IMR-90 (cell line): ENCODE data around the gene PYY. TPM values are rescaled to one million over a fixed set of nuclear protein-coding genes. Genes with fewer than 3 reads are reported as not detected.
A peak's percentile ranks its signal among the peaks of the same experiment; 100 is the strongest.

Experiments used
- ATAC-seq: fragments of 200-7000 bp; cut with Tn5 transposase; 2 replicates; pipeline ENCODE4 v1.9.1; 2020; ENCODE audit warnings: low read depth, mild to moderate bottlenecking, moderate library complexity
- BruUV-seq: library from RNA; stranded (reverse); fragments of 400-500 nt; replicated peaks from 2 replicates; lab custom pipeline; 2021; lab: Mats Ljungman, UMichigan
- CTCF ChIA-PET: fragments of 300-600 bp; formaldehyde crosslinking; extraction: SDS; loops from one replicate; lab custom pipeline; 2021; ENCODE audit warnings: antibody characterized with exemption; lab: Yijun Ruan, JAX
- POLR2A ChIA-PET: fragments of 300-600 bp; sonication (Branson Sonifier 250); formaldehyde crosslinking; loops from one replicate; lab custom pipeline; 2022; ENCODE audit warnings: antibody characterized with exemption; ENCODE audit not compliant: unreplicated experiment; lab: Charles Lee
- DNase-seq: peaks from one replicate; pipeline ENCODE4 v3.0.0; 2013
- H2AFZ ChIP-seq: replicated peaks from 2 replicates; pipeline ENCODE3; 2013; ENCODE audit warnings: low read length, mild to moderate bottlenecking; ENCODE audit not compliant: poor library complexity
- H2AK5ac ChIP-seq: 2 replicates; pipeline ENCODE4 v1.6.1; 2013; ENCODE audit warnings: low read depth, low read length, inconsistent platforms
- H2AK9ac ChIP-seq: replicated peaks from 2 replicates; pipeline ENCODE3; 2013; ENCODE audit warnings: mild to moderate bottlenecking, low read depth, low read length, moderate library complexity; ENCODE audit not compliant: poor library complexity
- H2BK120ac ChIP-seq: 2 replicates; pipeline ENCODE4 v1.6.1; 2013; ENCODE audit warnings: low read depth, low read length, inconsistent platforms
- H2BK15ac ChIP-seq: 3 replicates; pipeline ENCODE4 v1.6.1; 2013; ENCODE audit warnings: low read depth, low read length, inconsistent platforms
- H2BK20ac ChIP-seq: 2 replicates; pipeline ENCODE4 v1.6.1; 2013; ENCODE audit warnings: low read depth, mild to moderate bottlenecking, inconsistent platforms, low read length, moderate library complexity
- H2BK5ac ChIP-seq: 2 replicates; pipeline ENCODE4 v1.6.1; 2013; ENCODE audit warnings: mild to moderate bottlenecking, low read depth, low read length, inconsistent platforms; ENCODE audit not compliant: poor library complexity, severe bottlenecking
- H3K14ac ChIP-seq: replicated peaks from 2 replicates; pipeline ENCODE4 v1.6.1; 2013; ENCODE audit warnings: low read depth, low read length, inconsistent platforms
- H3K18ac ChIP-seq: 2 replicates; pipeline ENCODE4 v1.6.1; 2013; ENCODE audit warnings: low read depth, low read length, control low read depth
- H3K23ac ChIP-seq: 2 replicates; pipeline ENCODE4 v1.6.1; 2013; ENCODE audit warnings: low read depth, low read length, inconsistent platforms
- H3K27ac ChIP-seq: 2 replicates; pipeline ENCODE4 v1.5.1; 2013; ENCODE audit warnings: mild to moderate bottlenecking, control low read depth, low read length; ENCODE audit not compliant: insufficient read depth
- H3K27me3 ChIP-seq: 2 replicates; pipeline ENCODE4 v1.6.1; 2013; ENCODE audit warnings: low read length; ENCODE audit not compliant: control insufficient read depth, insufficient read depth
- H3K36me3 ChIP-seq: 2 replicates; pipeline ENCODE4 v1.6.1; 2013; ENCODE audit warnings: low read length, mixed read lengths; ENCODE audit not compliant: control insufficient read depth, insufficient read depth
- H3K4ac ChIP-seq: 2 replicates; pipeline ENCODE4 v1.6.1; 2013; ENCODE audit warnings: low read depth, low read length, inconsistent platforms
- H3K4me1 ChIP-seq: 2 replicates; pipeline ENCODE4 v1.6.1; 2013; ENCODE audit warnings: low read length, mixed read lengths; ENCODE audit not compliant: control insufficient read depth, insufficient read depth
- H3K4me2 ChIP-seq: 2 replicates; pipeline ENCODE4 v1.6.1; 2013; ENCODE audit warnings: low read depth, mild to moderate bottlenecking, control low read depth, low read length, moderate library complexity
- H3K4me3 ChIP-seq: 2 replicates; pipeline ENCODE4 v1.5.1; 2013; ENCODE audit warnings: low read depth, mild to moderate bottlenecking, control low read depth, low read length, moderate library complexity; ENCODE audit not compliant: insufficient read depth
- H3K56ac ChIP-seq: 2 replicates; pipeline ENCODE4 v1.6.1; 2013; ENCODE audit warnings: low read length, inconsistent platforms; ENCODE audit not compliant: insufficient read depth; ENCODE audit errors: extremely low read depth
- H3K79me1 ChIP-seq, 2 experiments: 2 replicates each; pipeline ENCODE4 v1.6.1; 2013; ENCODE audit warnings: low read length in 2 of 2, inconsistent platforms in 1 of 2, low read depth in 1 of 2
- H3K9ac ChIP-seq: 2 replicates; pipeline ENCODE4 v1.6.1; 2013; ENCODE audit warnings: low read depth, low read length, control low read depth
- H3K9me1 ChIP-seq: 2 replicates; pipeline ENCODE4 v1.6.1; 2013; ENCODE audit warnings: low read length, inconsistent platforms; ENCODE audit not compliant: insufficient read depth
- H3K9me3 ChIP-seq: 2 replicates; pipeline ENCODE4 v1.6.1; 2013; ENCODE audit warnings: low read length; ENCODE audit not compliant: control insufficient read depth, insufficient read depth
- H4K20me1 ChIP-seq: 2 replicates; pipeline ENCODE4 v1.6.1; 2013; ENCODE audit warnings: low read length, inconsistent platforms; ENCODE audit not compliant: insufficient read depth
- H4K5ac ChIP-seq: 2 replicates; pipeline ENCODE4 v1.6.1; 2013; ENCODE audit warnings: mild to moderate bottlenecking, low read depth, low read length, control low read depth
- H4K8ac ChIP-seq, 2 experiments: 2 replicates each; pipeline ENCODE4 v1.6.1; 2013; ENCODE audit warnings: low read depth in 2 of 2, low read length in 2 of 2, control low read depth in 1 of 2, inconsistent platforms in 1 of 2
- H4K91ac ChIP-seq: 2 replicates; pipeline ENCODE4 v1.6.1; 2013; ENCODE audit warnings: low read depth, low read length, inconsistent platforms; ENCODE audit not compliant: insufficient read depth
- BHLHE40 ChIP-seq: fragments of 150-350 bp; IDR thresholded peaks from 2 replicates; pipeline ENCODE4 v1.6.1; 2016; ENCODE audit warnings: mild to moderate bottlenecking, low read depth, low read length
- CEBPB ChIP-seq: IDR thresholded peaks from 2 replicates; pipeline ENCODE4 v1.6.1; 2012; ENCODE audit warnings: low read depth, low read length, improper control_type of control experiment
- CHD1 ChIP-seq: IDR thresholded peaks from 2 replicates; pipeline ENCODE4 v1.6.1; 2012; ENCODE audit warnings: low read depth, low read length, improper control_type of control experiment
- CTCF ChIP-seq: conservative IDR thresholded peaks from 2 replicates; pipeline ENCODE4 v1.5.1; 2012; ENCODE audit warnings: mild to moderate bottlenecking, low read depth, low read length, improper control_type of control experiment
- ELK1 ChIP-seq: fragments of 150-350 bp; IDR thresholded peaks from 2 replicates; pipeline ENCODE4 v1.6.1; 2016; ENCODE audit warnings: low read depth, mild to moderate bottlenecking, low read length, moderate library complexity, borderline replicate concordance
- FOS ChIP-seq: fragments of 150-350 bp; IDR thresholded peaks from 2 replicates; pipeline ENCODE4 v1.6.1; 2016; ENCODE audit warnings: low read depth, low read length
- MAFK ChIP-seq: IDR thresholded peaks from 2 replicates; pipeline ENCODE4 v1.6.1; 2012; ENCODE audit warnings: low read depth, low read length, improper control_type of control experiment
- MAZ ChIP-seq: IDR thresholded peaks from 2 replicates; pipeline ENCODE4 v1.6.1; 2012; ENCODE audit warnings: low read depth, mild to moderate bottlenecking, low read length, improper control_type of control experiment, moderate library complexity, borderline replicate concordance
- MXI1 ChIP-seq: IDR thresholded peaks from 2 replicates; pipeline ENCODE4 v1.6.1; 2012; ENCODE audit warnings: low read depth, mild to moderate bottlenecking, low read length, moderate library complexity, borderline replicate concordance
- NFE2L2 ChIP-seq: fragments of 150-350 bp; IDR thresholded peaks from 2 replicates; pipeline ENCODE4 v1.6.1; 2016; ENCODE audit warnings: low read depth, mild to moderate bottlenecking, low read length
- POLR2A ChIP-seq: IDR thresholded peaks from 2 replicates; pipeline ENCODE4 v1.6.1; 2012; ENCODE audit warnings: mild to moderate bottlenecking, low read depth, low read length
- RAD21 ChIP-seq: IDR thresholded peaks from 2 replicates; pipeline ENCODE4 v1.6.1; 2012; ENCODE audit warnings: low read length, improper control_type of control experiment
- RCOR1 ChIP-seq: IDR thresholded peaks from 2 replicates; pipeline ENCODE4 v1.6.1; 2012; ENCODE audit warnings: mild to moderate bottlenecking, low read length, improper control_type of control experiment; ENCODE audit not compliant: insufficient replicate concordance
- RFX5 ChIP-seq: IDR thresholded peaks from 2 replicates; pipeline ENCODE4 v1.8.0; 2012; ENCODE audit warnings: low read depth, mild to moderate bottlenecking, low read length, moderate library complexity
- SMC3 ChIP-seq: fragments of 150-350 bp; IDR thresholded peaks from 2 replicates; pipeline ENCODE4 v1.6.1; 2016; ENCODE audit warnings: low read depth, mild to moderate bottlenecking, antibody characterized with exemption, low read length, moderate library complexity
- WGBS, 2 experiments: methylation state at CpG; one replicate each; pipeline versions ENCODE4 v1.1.5 to v1.1.7; 2013; ENCODE audit warnings: missing lambda C conversion rate in 2 of 2; ENCODE audit not compliant: insufficient read length in 1 of 2; ENCODE audit errors: extremely low coverage in 2 of 2; 5-methylcytosine and 5-hydroxymethylcytosine counted together
- dilution Hi-C: fragments of 300-500 bp; cut with HindIII; formaldehyde crosslinking; loops from one replicate; pipeline ENCODE4 v1.14.3; 2018; ENCODE audit warnings: low sequenced_read_pairs; ENCODE audit not compliant: unreplicated experiment
- in situ Hi-C: fragments of 300-500 bp; cut with MboI; formaldehyde crosslinking; loops from 3 replicates; pipeline ENCODE4 v1.14.3; 2019; ENCODE audit warnings: low sequenced_read_pairs, inconsistent platforms, mixed read lengths
- intact Hi-C: fragments of 100-400 bp; cut with micrococcal nuclease; formaldehyde crosslinking; loops from 2 replicates; pipeline ENCODE4 v1.10.0; 2022
- polyA plus RNA-seq, 3 experiments: library from polyadenylated mRNA; depleted of rRNA; stranded (reverse); fragments of >200 nt; gene quantifications; 2 replicates each; pipeline ENCODE4 v1.2.3, GENCODE V29; 2012; ENCODE audit warnings: low replicate concordance in 1 of 3
- total RNA-seq: library from RNA; depleted of rRNA; stranded (reverse); fragments of >200 nt; gene quantifications from 2 replicates; pipeline ENCODE4 v1.2.3, GENCODE V29; 2012
- TF ChIP-seq, protein P1 (sequence below): fragments of 150-350 bp; IDR thresholded peaks from 2 replicates; pipeline ENCODE4 v1.6.1; 2017; ENCODE audit warnings: mild to moderate bottlenecking, antibody characterized with exemption, low read length, low read depth

The PYY gene
- total and polyA plus RNA-seq, 2 of the 4 experiments (the other 2 are of a cell fraction) = not detected

- in situ Hi-C loops = no loop called here
- H3K4me1 ChIP-seq = no peaks in the 10 kb centered on the region
- H4K20me1 ChIP-seq = no peaks in the 10 kb centered on the region
- no peak overlapping the region for H3K4me3 ChIP-seq
- H2AFZ ChIP-seq = no peak overlapping the region
- no peak overlapping the region for H4K8ac ChIP-seq
- no peak overlapping the region for H4K5ac ChIP-seq
- H3K9me1 ChIP-seq = peaks cover 3% of the 10 kb centered on the region; the same call in 1 of the 2 replicates
- WGBS, 2 experiments = 30% methylated on average over 2 of the region's 10 CpGs; no CpG with 5 or more reads in 1 of the 2 experiments
- H3K27me3 ChIP-seq = peaks cover 70% of the 10 kb centered on the region
- ChIA-PET POLR2A (no interaction called here), CTCF (interaction anchor here (1.6 kb wide), 1 partner anchor 23 kb away, joined by 4 read pairs; no protein-coding TSS in a partner anchor)
- no peak overlapping the region for H3K4me2 ChIP-seq
- no peak overlapping the region for H2BK5ac ChIP-seq
- no peak for ATAC-seq
- peak overlapping the region; percentile 76 for H2AK9ac ChIP-seq
- no peak overlapping the region for H2AK5ac ChIP-seq
- H4K91ac ChIP-seq = no peak overlapping the region
- TF ChIP-seq NFE2L2 (no peak), BHLHE40 (no peak), MAFK (no peak), POLR2A (no peak), ELK1 (no peak), CTCF (no peak), RAD21 (no peak), RFX5 (no peak), CEBPB (no peak), MXI1 (no peak), CHD1 (no peak), SMC3 (no peak), MAZ (no peak), FOS (no peak), RCOR1 (no peak)
- TF ChIP-seq, protein P1, sequence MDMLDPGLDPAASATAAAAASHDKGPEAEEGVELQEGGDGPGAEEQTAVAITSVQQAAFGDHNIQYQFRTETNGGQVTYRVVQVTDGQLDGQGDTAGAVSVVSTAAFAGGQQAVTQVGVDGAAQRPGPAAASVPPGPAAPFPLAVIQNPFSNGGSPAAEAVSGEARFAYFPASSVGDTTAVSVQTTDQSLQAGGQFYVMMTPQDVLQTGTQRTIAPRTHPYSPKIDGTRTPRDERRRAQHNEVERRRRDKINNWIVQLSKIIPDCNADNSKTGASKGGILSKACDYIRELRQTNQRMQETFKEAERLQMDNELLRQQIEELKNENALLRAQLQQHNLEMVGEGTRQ = no peak
- dilution Hi-C loops = no loop called here
- H3K23ac ChIP-seq = no peak overlapping the region
- H3K56ac ChIP-seq = no peak overlapping the region
- no peak overlapping the region for H3K18ac ChIP-seq
- no peak overlapping the region for H3K27ac ChIP-seq
- H3K9me3 ChIP-seq = no peaks in the 10 kb centered on the region
- H3K14ac ChIP-seq = no peak overlapping the region
- no peak overlapping the region for H3K9ac ChIP-seq
- no peaks in the 10 kb centered on the region for H3K36me3 ChIP-seq
- H2BK20ac ChIP-seq = no peak overlapping the region
- intact Hi-C loops = no loop called here
- no peak overlapping the region for H2BK15ac ChIP-seq
- no peak overlapping the region for H3K4ac ChIP-seq
- no peak for DNase-seq
- H3K79me1 ChIP-seq = no peaks in the 10 kb centered on the region
- H2BK120ac ChIP-seq = no peak overlapping the region
- BruUV-seq = no TSS peak
These were observed 33.1 kb downstream of the PYY start for GRCh38 chr17:43920500-43921095.
